Measurements from ENCODE around the gene NEMP1.
"Not testable (repeated sequence)": the region's sequence is repeated elsewhere in the genome, so short reads cannot be mapped to it uniquely, and the experiment has no call there.

NEMP1 gene

GRCh38 chr12:57029457-57029856 lies 49.1 kb downstream of the NEMP1 start:
- Histone ChIP-seq H3K4me2 (ENCODE audit: low read length) (no peak overlapping the region), H3K27me3 (ENCODE audit: control insufficient read depth, insufficient read depth, low read length) (peaks cover 72% of the 10 kb centered on the region), H3K4me3 (ENCODE audit: low read length) (no peak overlapping the region), H3K36me3 (ENCODE audit: insufficient read depth, low read length) (no peaks in the 10 kb centered on the region), H3K4me1 (ENCODE audit: control insufficient read depth, insufficient read depth, low read length) (no peaks in the 10 kb centered on the region), H3K9ac (ENCODE audit: low read depth, low read length) (no peak overlapping the region), H3K9me3 (replicated peaks; ENCODE audit: low read length) (no peaks in the 10 kb centered on the region)

GRCh38 chr12:57027805-57028153 lies 50.8 kb downstream of the NEMP1 start:
- no peak overlapping the region for H3K9ac ChIP-seq (ENCODE audit: low read depth, low read length)
- no peak overlapping the region for H3K4me3 ChIP-seq (ENCODE audit: low read length)
- H3K9me3 ChIP-seq (replicated peaks; ENCODE audit: low read length) = no peaks in the 10 kb centered on the region
- peaks cover 67% of the 10 kb centered on the region for H3K27me3 ChIP-seq (ENCODE audit: control insufficient read depth, insufficient read depth, low read length)
- H3K4me2 ChIP-seq (ENCODE audit: low read length) = no peak overlapping the region
- H3K4me1 ChIP-seq (ENCODE audit: control insufficient read depth, insufficient read depth, low read length) = no peaks in the 10 kb centered on the region
- no peaks in the 10 kb centered on the region for H3K36me3 ChIP-seq (ENCODE audit: insufficient read depth, low read length)

- Histone ChIP-seq H3K4me3 (ENCODE audit: low read length) (no peak overlapping the region), H3K27me3 (ENCODE audit: control insufficient read depth, insufficient read depth, low read length) (peaks cover 63% of the 10 kb centered on the region), H3K9ac (ENCODE audit: low read depth, low read length) (no peak overlapping the region), H3K4me1 (ENCODE audit: control insufficient read depth, insufficient read depth, low read length) (no peaks in the 10 kb centered on the region), H3K36me3 (ENCODE audit: insufficient read depth, low read length) (no peaks in the 10 kb centered on the region), H3K4me2 (ENCODE audit: low read length) (no peak overlapping the region), H3K9me3 (replicated peaks; ENCODE audit: low read length) (no peaks in the 10 kb centered on the region)
Measured at GRCh38 chr12:57027011-57027804, 51.4 kb downstream of the NEMP1 start.

DNA sequence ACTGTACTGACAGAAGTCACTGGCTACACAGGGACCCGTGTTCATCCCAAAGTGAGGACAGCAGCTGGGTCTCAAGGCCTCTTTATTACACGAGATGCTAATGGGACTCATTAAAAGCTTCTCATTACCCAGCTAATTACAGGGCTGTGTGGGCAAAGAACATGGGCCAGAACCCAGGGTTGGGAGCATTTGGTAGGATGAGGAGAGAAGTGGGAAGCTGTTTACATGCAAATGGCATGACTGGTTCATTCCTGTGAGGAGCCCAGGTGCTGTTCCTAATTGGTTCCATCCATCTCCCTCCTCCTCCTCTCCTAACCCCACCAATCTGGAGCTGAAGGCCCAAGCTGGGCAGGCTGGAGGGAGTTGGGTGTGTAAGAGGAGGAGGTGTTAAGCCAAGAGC lies 53.4 kb downstream of the NEMP1 start:
- H3K4me1 ChIP-seq (ENCODE audit: control insufficient read depth, insufficient read depth, low read length) = no peaks in the 10 kb centered on the region
- H3K27me3 ChIP-seq (ENCODE audit: control insufficient read depth, insufficient read depth, low read length) = peaks cover 46% of the 10 kb centered on the region
- no peak overlapping the region for H3K9ac ChIP-seq (ENCODE audit: low read depth, low read length)
- no peaks in the 10 kb centered on the region for H3K36me3 ChIP-seq (ENCODE audit: insufficient read depth, low read length)
- no peak overlapping the region for H3K4me2 ChIP-seq (ENCODE audit: low read length)
- H3K9me3 ChIP-seq (replicated peaks; ENCODE audit: low read length) = no peaks in the 10 kb centered on the region
- no peak overlapping the region for H3K4me3 ChIP-seq (ENCODE audit: low read length)

- not testable (repeated sequence) for H3K4me3 ChIP-seq (ENCODE audit: low read length); H3K9ac ChIP-seq (ENCODE audit: low read depth, low read length); H3K36me3 ChIP-seq (ENCODE audit: insufficient read depth, low read length); H3K4me1 ChIP-seq (ENCODE audit: control insufficient read depth, insufficient read depth, low read length); H3K4me2 ChIP-seq (ENCODE audit: low read length); H3K9me3 ChIP-seq (replicated peaks; ENCODE audit: low read length)
- peaks cover 26% of the 10 kb centered on the region for H3K27me3 ChIP-seq (ENCODE audit: control insufficient read depth, insufficient read depth, low read length)
Measured at GRCh38 chr12:57022324-57022723, 56.3 kb downstream of the NEMP1 start.

DNA sequence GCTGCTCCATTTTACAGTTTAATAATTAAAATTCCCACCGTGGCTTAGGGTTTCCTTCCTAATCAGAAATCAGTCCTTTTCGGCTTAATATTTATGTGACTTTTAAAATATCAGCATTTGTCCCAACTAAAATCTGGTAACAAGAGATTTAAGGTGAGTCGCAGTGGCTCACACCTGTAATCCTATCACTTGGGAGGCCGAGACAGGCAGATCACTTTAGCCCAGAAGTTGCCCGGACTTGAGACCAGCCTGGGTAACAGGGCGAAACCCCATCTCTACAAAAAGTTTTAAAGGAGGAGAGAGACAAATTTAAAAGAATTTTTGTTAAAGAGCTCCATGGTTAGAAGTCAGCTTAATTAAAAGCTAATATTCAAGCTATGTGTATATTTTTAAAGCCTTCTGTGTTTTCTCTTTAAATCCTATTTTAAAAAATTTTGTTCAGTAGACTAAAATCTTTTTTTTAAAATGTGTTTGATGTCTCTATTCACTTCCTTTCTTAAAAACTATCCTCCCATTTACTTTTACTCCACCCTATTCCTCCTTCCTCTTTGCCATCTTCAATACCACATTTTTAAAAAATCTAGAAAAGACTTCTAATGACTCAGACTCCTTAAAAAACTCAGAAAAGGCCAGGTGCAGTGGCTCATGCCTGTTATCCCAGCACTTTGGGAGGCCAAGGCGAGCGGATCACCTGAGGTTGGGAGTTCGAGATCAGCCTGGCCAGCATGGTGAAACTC lies 58.4 kb downstream of the NEMP1 start:
- Histone ChIP-seq H3K9me3 (replicated peaks; ENCODE audit: low read length) (no peaks in the 10 kb centered on the region), H3K9ac (ENCODE audit: low read depth, low read length) (no peak overlapping the region)

GRCh38 chr12:57018906-57019305 lies 59.7 kb downstream of the NEMP1 start:
- peaks cover 28% of the 10 kb centered on the region for H3K27me3 ChIP-seq (ENCODE audit: control insufficient read depth, insufficient read depth, low read length)
- H3K36me3 ChIP-seq (ENCODE audit: insufficient read depth, low read length) = no peaks in the 10 kb centered on the region
- H3K9ac ChIP-seq (ENCODE audit: low read depth, low read length) = no peak overlapping the region
- no peak overlapping the region for H3K4me3 ChIP-seq (ENCODE audit: low read length)
- no peaks in the 10 kb centered on the region for H3K4me1 ChIP-seq (ENCODE audit: control insufficient read depth, insufficient read depth, low read length)
- no peaks in the 10 kb centered on the region for H3K9me3 ChIP-seq (replicated peaks; ENCODE audit: low read length)
- H3K4me2 ChIP-seq (ENCODE audit: low read length) = no peak overlapping the region

More for the DNA sequence above, 58.4 kb downstream of the NEMP1 start:
- no peaks in the 10 kb centered on the region for H3K36me3 ChIP-seq (ENCODE audit: insufficient read depth, low read length)
- H3K4me2 ChIP-seq (ENCODE audit: low read length) = no peak overlapping the region
- H3K27me3 ChIP-seq (ENCODE audit: control insufficient read depth, insufficient read depth, low read length) = peaks cover 22% of the 10 kb centered on the region
- no peak overlapping the region for H3K4me3 ChIP-seq (ENCODE audit: low read length)
- H3K4me1 ChIP-seq (ENCODE audit: control insufficient read depth, insufficient read depth, low read length) = no peaks in the 10 kb centered on the region

- H3K4me3 ChIP-seq (ENCODE audit: low read length); H3K9me3 ChIP-seq (replicated peaks; ENCODE audit: low read length); H3K9ac ChIP-seq (ENCODE audit: low read depth, low read length); H3K36me3 ChIP-seq (ENCODE audit: insufficient read depth, low read length); H3K4me1 ChIP-seq (ENCODE audit: control insufficient read depth, insufficient read depth, low read length); H3K4me2 ChIP-seq (ENCODE audit: low read length): not testable (repeated sequence)
- peaks cover 34% of the 10 kb centered on the region for H3K27me3 ChIP-seq (ENCODE audit: control insufficient read depth, insufficient read depth, low read length)
Measured at GRCh38 chr12:57018353-57018752, 60.2 kb downstream of the NEMP1 start.

- Histone ChIP-seq H3K4me2 (ENCODE audit: low read length) (no peak within 1 kb of the TSS), H3K4me3 (ENCODE audit: low read length) (no peak within 1 kb of the TSS), H3K9ac (ENCODE audit: low read depth, low read length) (no peak within 1 kb of the TSS), H3K27me3 (ENCODE audit: control insufficient read depth, insufficient read depth, low read length) (peaks cover 49% of the 10 kb centered on the region), H3K9me3 (replicated peaks; ENCODE audit: low read length) (no peaks in the 10 kb centered on the region), H3K36me3 (ENCODE audit: insufficient read depth, low read length) (no peaks in the 10 kb centered on the region), H3K4me1 (ENCODE audit: control insufficient read depth, insufficient read depth, low read length) (no peaks in the 10 kb centered on the region)
Measured at GRCh38 chr12:57016348-57016747, 62.2 kb downstream of the NEMP1 start, which contains the start of gene TAC3. TAC3 (minus strand) TSS chr12:57016529; CDS start chr12:57015797, 732 bp downstream.

GRCh38 chr12:57012600-57013465 lies 65.8 kb downstream of the NEMP1 start:
- Histone ChIP-seq H3K36me3 (ENCODE audit: insufficient read depth, low read length) (no peaks in the 10 kb centered on the region), H3K4me2 (ENCODE audit: low read length) (no peak overlapping the region), H3K4me3 (ENCODE audit: low read length) (no peak overlapping the region), H3K27me3 (ENCODE audit: control insufficient read depth, insufficient read depth, low read length) (peaks cover 49% of the 10 kb centered on the region), H3K4me1 (ENCODE audit: control insufficient read depth, insufficient read depth, low read length) (peaks cover 5% of the 10 kb centered on the region), H3K9ac (ENCODE audit: low read depth, low read length) (no peak overlapping the region), H3K9me3 (replicated peaks; ENCODE audit: low read length) (no peaks in the 10 kb centered on the region)
